ENCODE data around the gene SRD5A1. TPM values are rescaled to one million over a fixed set of nuclear protein-coding genes. Genes with fewer than 3 reads are reported as not detected.

Gene SRD5A1
- polyA plus RNA-seq, 2 of the 4 experiments (the other 2 are of a cell fraction) = 9.7 to 25.4 TPM

DNA sequence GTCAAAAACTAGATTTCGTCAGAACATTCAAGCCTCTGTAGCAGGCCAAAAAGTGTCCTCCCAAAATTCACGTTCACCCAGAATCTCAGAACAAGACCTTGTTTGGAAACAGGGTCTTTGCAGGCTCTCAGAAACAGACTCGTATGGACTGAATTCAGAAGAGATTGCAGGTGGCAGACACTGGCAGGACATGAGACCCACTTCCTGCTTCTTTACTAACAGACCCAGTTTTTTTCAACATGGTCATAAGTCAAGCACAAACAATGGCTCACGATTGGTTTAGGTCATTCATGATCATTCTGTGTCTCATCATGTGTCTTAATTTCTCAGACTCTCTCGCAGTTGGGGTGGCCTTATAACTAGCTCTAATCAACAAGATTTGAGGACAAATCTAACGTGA, 74.6 kb downstream of the SRD5A1 start (continued):
- no peak for TF ChIP-seq HEYL (CRISPR knock-in tag; IDR thresholded peaks at IDR 0.05)
- TF ChIP-seq KDM5A (IDR thresholded peaks at IDR 0.05) = no peak
- no peak for TF ChIP-seq GATA3 (IDR thresholded peaks at IDR 0.05; ENCODE audit: borderline replicate concordance)
- no peak for TF ChIP-seq JUNB (IDR thresholded peaks at IDR 0.05)
- TF ChIP-seq, protein P1, sequence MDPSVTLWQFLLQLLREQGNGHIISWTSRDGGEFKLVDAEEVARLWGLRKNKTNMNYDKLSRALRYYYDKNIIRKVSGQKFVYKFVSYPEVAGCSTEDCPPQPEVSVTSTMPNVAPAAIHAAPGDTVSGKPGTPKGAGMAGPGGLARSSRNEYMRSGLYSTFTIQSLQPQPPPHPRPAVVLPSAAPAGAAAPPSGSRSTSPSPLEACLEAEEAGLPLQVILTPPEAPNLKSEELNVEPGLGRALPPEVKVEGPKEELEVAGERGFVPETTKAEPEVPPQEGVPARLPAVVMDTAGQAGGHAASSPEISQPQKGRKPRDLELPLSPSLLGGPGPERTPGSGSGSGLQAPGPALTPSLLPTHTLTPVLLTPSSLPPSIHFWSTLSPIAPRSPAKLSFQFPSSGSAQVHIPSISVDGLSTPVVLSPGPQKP (IDR thresholded peaks at IDR 0.05; ENCODE audit: low read depth, low read length) = no peak

DNA sequence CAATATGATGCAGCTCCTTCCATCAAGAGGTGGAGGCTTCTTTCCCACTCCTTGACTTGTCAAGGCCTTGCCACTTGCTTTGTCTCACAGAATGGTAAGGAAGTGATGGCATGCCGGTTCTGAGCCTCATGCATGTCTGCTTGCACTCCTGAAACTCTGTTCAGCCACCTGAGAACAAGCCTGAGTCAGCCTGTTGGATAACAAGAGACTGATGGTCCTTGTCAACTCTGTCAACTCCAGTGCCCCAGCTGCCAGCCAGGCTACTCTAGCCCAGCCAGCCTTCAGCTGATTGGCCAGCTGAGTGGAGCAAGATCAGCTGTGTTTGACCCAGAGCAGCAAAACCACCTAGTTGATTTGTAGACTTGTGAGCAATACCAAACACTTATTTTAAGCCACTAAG, 75.6 kb downstream of the SRD5A1 start:
- ATAC-seq = no peak
- CTCF ChIA-PET = no interaction called here
- no peak for DNase-seq (ENCODE audit: low read depth in 1 of 2, low spot score in 1 of 2)
- POLR2A ChIA-PET = no interaction called here
- H3K9me3 ChIP-seq = no peaks in the 10 kb centered on the region
- no peak overlapping the region for H3K4me3 ChIP-seq
- no peak overlapping the region for H3K27ac ChIP-seq
- FAIRE-seq = no peak
- TF ChIP-seq HOXB13 (CRISPR knock-in tag; IDR thresholded peaks at IDR 0.05; ENCODE audit: low read depth) (no peak), EHF (CRISPR knock-in tag; IDR thresholded peaks at IDR 0.05) (no peak), EHMT2 (IDR thresholded peaks at IDR 0.05; ENCODE audit: low read depth) (no peak), NR3C1 (IDR thresholded peaks at IDR 0.05) (no peak), SMC3 (IDR thresholded peaks at IDR 0.05) (no peak), MYC (IDR thresholded peaks at IDR 0.05; ENCODE audit: borderline replicate concordance, low read length) (no peak), RARB (CRISPR knock-in tag; IDR thresholded peaks at IDR 0.05) (no peak), FOXS1 (CRISPR knock-in tag; IDR thresholded peaks at IDR 0.05) (no peak), SREBF2 (IDR thresholded peaks at IDR 0.05) (no peak), POLR2A (IDR thresholded peaks at IDR 0.05; ENCODE audit: low read length) (no peak), BHLHE40 (IDR thresholded peaks at IDR 0.05; ENCODE audit: low read depth, low read length) (no peak), CEBPB (IDR thresholded peaks at IDR 0.05) (no peak), JUNB (IDR thresholded peaks at IDR 0.05) (no peak), FOSB (CRISPR knock-in tag; IDR thresholded peaks at IDR 0.05) (no peak), KDM1A (IDR thresholded peaks at IDR 0.05; ENCODE audit: low read depth) (no peak), HEYL (CRISPR knock-in tag; IDR thresholded peaks at IDR 0.05) (no peak)
- TF ChIP-seq, protein P2, sequence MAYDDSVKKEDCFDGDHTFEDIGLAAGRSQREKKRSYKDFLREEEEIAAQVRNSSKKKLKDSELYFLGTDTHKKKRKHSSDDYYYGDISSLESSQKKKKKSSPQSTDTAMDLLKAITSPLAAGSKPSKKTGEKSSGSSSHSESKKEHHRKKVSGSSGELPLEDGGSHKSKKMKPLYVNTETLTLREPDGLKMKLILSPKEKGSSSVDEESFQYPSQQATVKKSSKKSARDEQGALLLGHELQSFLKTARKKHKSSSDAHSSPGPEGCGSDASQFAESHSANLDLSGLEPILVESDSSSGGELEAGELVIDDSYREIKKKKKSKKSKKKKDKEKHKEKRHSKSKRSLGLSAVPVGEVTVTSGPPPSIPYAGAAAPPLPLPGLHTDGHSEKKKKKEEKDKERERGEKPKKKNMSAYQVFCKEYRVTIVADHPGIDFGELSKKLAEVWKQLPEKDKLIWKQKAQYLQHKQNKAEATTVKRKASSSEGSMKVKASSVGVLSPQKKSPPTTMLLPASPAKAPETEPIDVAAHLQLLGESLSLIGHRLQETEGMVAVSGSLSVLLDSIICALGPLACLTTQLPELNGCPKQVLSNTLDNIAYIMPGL (CRISPR knock-in tag; IDR thresholded peaks at IDR 0.05; ENCODE audit: borderline replicate concordance) = no peak
- TF ChIP-seq, protein P3, sequence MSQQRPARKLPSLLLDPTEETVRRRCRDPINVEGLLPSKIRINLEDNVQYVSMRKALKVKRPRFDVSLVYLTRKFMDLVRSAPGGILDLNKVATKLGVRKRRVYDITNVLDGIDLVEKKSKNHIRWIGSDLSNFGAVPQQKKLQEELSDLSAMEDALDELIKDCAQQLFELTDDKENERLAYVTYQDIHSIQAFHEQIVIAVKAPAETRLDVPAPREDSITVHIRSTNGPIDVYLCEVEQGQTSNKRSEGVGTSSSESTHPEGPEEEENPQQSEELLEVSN (IDR thresholded peaks at IDR 0.05; ENCODE audit: borderline replicate concordance, low read depth) = no peak
- H3K4me1 ChIP-seq = 0 out of 3 replicates have a peak, but pooled peaks cover 6% of the 10 kb centered on the region
- WGBS (ENCODE audit: missing lambda C conversion rate) = 10% methylated on average over 1 of the region's 1 CpG
- no peak overlapping the region for H3K4me2 ChIP-seq

DNA sequence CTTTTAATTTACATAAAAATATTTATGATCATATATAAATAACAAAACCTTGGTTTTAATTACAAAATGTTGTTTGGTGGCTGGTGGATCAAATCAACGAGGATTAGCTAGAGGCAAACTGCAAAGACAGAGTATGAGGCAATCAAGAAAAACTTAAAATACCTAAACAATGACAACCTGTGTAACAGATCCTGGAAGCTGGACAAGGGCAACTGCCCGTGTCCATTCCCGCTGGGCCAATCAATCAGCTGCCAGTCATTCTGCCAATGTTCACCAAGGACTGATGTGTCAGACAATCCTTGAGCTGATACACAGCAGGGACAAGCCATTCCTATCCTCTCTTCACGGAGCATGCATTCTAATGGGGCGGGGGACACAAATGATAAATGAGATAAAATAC, 76.8 kb downstream of the SRD5A1 start:
- TF ChIP-seq SMC3 (IDR thresholded peaks at IDR 0.05) (no peak), PHF8 (IDR thresholded peaks at IDR 0.05; ENCODE audit: borderline replicate concordance, low read depth) (no peak), JUNB (IDR thresholded peaks at IDR 0.05) (no peak), CHD4 (IDR thresholded peaks at IDR 0.05; ENCODE audit: borderline replicate concordance) (no peak), NR3C1 (IDR thresholded peaks at IDR 0.05) (no peak), HOXB13 (CRISPR knock-in tag; IDR thresholded peaks at IDR 0.05; ENCODE audit: low read depth) (no peak), RAD21 (conservative IDR thresholded peaks at IDR 0.05 in 1 of 2, IDR thresholded peaks at IDR 0.05 in 1 of 2) (no peak), HOXB5 (CRISPR knock-in tag; IDR thresholded peaks at IDR 0.05) (no peak), EP300 (IDR thresholded peaks at IDR 0.05) (no peak), KDM5A (IDR thresholded peaks at IDR 0.05) (no peak)
- TF ChIP-seq, protein P4, sequence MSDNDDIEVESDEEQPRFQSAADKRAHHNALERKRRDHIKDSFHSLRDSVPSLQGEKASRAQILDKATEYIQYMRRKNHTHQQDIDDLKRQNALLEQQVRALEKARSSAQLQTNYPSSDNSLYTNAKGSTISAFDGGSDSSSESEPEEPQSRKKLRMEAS (IDR thresholded peaks at IDR 0.05) = no peak
- TF ChIP-seq, protein P3 (IDR thresholded peaks at IDR 0.05; ENCODE audit: borderline replicate concordance, low read depth) = no peak
- TF ChIP-seq, protein P5, sequence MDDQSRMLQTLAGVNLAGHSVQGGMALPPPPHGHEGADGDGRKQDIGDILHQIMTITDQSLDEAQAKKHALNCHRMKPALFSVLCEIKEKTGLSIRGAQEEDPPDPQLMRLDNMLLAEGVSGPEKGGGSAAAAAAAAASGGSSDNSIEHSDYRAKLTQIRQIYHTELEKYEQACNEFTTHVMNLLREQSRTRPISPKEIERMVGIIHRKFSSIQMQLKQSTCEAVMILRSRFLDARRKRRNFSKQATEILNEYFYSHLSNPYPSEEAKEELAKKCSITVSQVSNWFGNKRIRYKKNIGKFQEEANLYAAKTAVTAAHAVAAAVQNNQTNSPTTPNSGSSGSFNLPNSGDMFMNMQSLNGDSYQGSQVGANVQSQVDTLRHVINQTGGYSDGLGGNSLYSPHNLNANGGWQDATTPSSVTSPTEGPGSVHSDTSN (IDR thresholded peaks at IDR 0.05) = no peak
- TF ChIP-seq, protein P6, sequence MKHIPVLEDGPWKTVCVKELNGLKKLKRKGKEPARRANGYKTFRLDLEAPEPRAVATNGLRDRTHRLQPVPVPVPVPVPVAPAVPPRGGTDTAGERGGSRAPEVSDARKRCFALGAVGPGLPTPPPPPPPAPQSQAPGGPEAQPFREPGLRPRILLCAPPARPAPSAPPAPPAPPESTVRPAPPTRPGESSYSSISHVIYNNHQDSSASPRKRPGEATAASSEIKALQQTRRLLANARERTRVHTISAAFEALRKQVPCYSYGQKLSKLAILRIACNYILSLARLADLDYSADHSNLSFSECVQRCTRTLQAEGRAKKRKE (CRISPR knock-in tag; IDR thresholded peaks at IDR 0.05; ENCODE audit: low read depth) = no peak
- TF ChIP-seq, protein P1 (IDR thresholded peaks at IDR 0.05; ENCODE audit: low read depth, low read length) = no peak
- Histone ChIP-seq H3K9me3 (no peaks in the 10 kb centered on the region), H3K4me1 (0 out of 3 replicates have a peak, but pooled peaks cover 3% of the 10 kb centered on the region), H3K27ac (no peak overlapping the region), H3K4me3 (no peak overlapping the region), H3K4me2 (no peak overlapping the region)
- CTCF ChIA-PET = no interaction called here
- FAIRE-seq (no peak), DNase-seq (ENCODE audit: low read depth in 1 of 2, low spot score in 1 of 2) (no peak), ATAC-seq (no peak)
- POLR2A ChIA-PET = no interaction called here
- WGBS (ENCODE audit: missing lambda C conversion rate) = 88% methylated on average over 5 of the region's 5 CpGs

All from A549 (cell line).